SK-N-SH (cell line): Measurements from ENCODE around the gene PIK3IP1. TPM values are rescaled to one million over a fixed set of nuclear protein-coding genes. Genes with fewer than 3 reads are reported as not detected.

ENCODE experiments used
- CTCF ChIA-PET: fragments of 300-600, 350-600 bp; formaldehyde crosslinking; extraction: SDS; loops from one replicate; lab custom pipeline; 2021; lab: Yijun Ruan, JAX
- POLR2A ChIA-PET: fragments of 350-600 bp; sonication (Branson Sonifier 250); formaldehyde crosslinking; extraction: SDS; loops from one replicate; lab custom pipeline; 2020; ENCODE audit warnings: antibody characterized with exemption, inconsistent platforms; lab: Yijun Ruan, JAX
- DNase-seq: peaks from one replicate; pipeline ENCODE4 v3.0.0; 2012
- H2AFZ ChIP-seq: fragments of 200-600 bp; sonication (generic); 2 replicates; pipeline ENCODE4 v1.8.1; 2016; ENCODE audit warnings: antibody characterized with exemption, mild to moderate bottlenecking, low read depth
- H3F3A ChIP-seq: fragments of 200-600 bp; sonication (generic); replicated peaks from 2 replicates; pipeline ENCODE3; 2016; ENCODE audit warnings: antibody characterized with exemption, mild to moderate bottlenecking; ENCODE audit not compliant: insufficient read depth
- H3K27ac ChIP-seq, 2 experiments: fragments of 200-500 bp in 1 of 2; fragments of 200-600 bp in 1 of 2; sonication (Bioruptor generic) in 1 of 2; sonication (generic), shearing (Covaris generic) in 1 of 2; 2 replicates each; pipeline versions ENCODE4 v1.5.1 to v1.6.1; 2014 to 2016; ENCODE audit warnings: low read depth in 2 of 2, inconsistent platforms in 1 of 2, low read length in 1 of 2, mild to moderate bottlenecking in 1 of 2, mixed read lengths in 1 of 2
- H3K27me3 ChIP-seq: fragments of 200-600 bp; sonication (generic), shearing (Covaris generic); 2 replicates; pipeline ENCODE4 v1.6.1; 2016; ENCODE audit warnings: mixed run types; ENCODE audit not compliant: insufficient read depth
- H3K36me3 ChIP-seq, 2 experiments: fragments of 200-500 bp in 1 of 2; fragments of 200-600 bp in 1 of 2; sonication (Bioruptor generic) in 1 of 2; sonication (generic) in 1 of 2; replicated peaks in 1 of 2; 2 replicates each; pipeline versions ENCODE3 to v1.5.1; 2014 to 2016; ENCODE audit warnings: low read length in 1 of 2, mild to moderate bottlenecking in 1 of 2; ENCODE audit not compliant: insufficient read depth in 2 of 2, control insufficient read depth in 1 of 2
- H3K4me1 ChIP-seq, 2 experiments: fragments of 200-500 bp in 1 of 2; fragments of 200-600 bp in 1 of 2; sonication (Bioruptor generic) in 1 of 2; sonication (generic), shearing (Covaris generic) in 1 of 2; 2 replicates each; pipeline versions ENCODE4 v1.5.1 to v1.6.1; 2014 to 2016; ENCODE audit warnings: low read depth in 1 of 2, low read length in 1 of 2, mixed run types in 1 of 2; ENCODE audit not compliant: insufficient read depth in 2 of 2, control insufficient read depth in 1 of 2
- H3K4me2 ChIP-seq: fragments of 200-600 bp; sonication (generic), shearing (Covaris generic); 2 replicates; pipeline ENCODE4 v1.6.1; 2017; ENCODE audit warnings: mixed run types
- H3K4me3 ChIP-seq, 2 experiments: fragments of 200-500 bp in 1 of 2; fragments of 200-600 bp in 1 of 2; sonication (Bioruptor generic) in 1 of 2; sonication (generic), shearing (Covaris generic) in 1 of 2; 2 replicates each; pipeline versions ENCODE4 v1.5.1 to v1.8.1; 2014 to 2016; ENCODE audit warnings: low read depth in 2 of 2, inconsistent platforms in 1 of 2, low read length in 1 of 2, mild to moderate bottlenecking in 1 of 2, mixed read lengths in 1 of 2, moderate library complexity in 1 of 2
- H3K79me2 ChIP-seq: fragments of 200-600 bp; sonication (generic); 2 replicates; pipeline ENCODE4 v1.8.1; 2017; ENCODE audit warnings: mild to moderate bottlenecking; ENCODE audit not compliant: insufficient read depth
- H3K9ac ChIP-seq: fragments of 200-600 bp; sonication (generic); 2 replicates; pipeline ENCODE4 v1.6.1; 2017; ENCODE audit warnings: mixed run types
- H3K9me2 ChIP-seq: fragments of 200-600 bp; sonication (generic); 2 replicates; pipeline ENCODE4 v1.6.1; 2017; ENCODE audit warnings: mixed run types
- H3K9me3 ChIP-seq: fragments of 200-600 bp; sonication (generic); 2 replicates; pipeline ENCODE4 v1.6.1; 2017; ENCODE audit warnings: mixed run types, mild to moderate bottlenecking, moderate library complexity
- H4K20me1 ChIP-seq: fragments of 200-600 bp; sonication (generic); 2 replicates; pipeline ENCODE4 v1.6.1; 2017; ENCODE audit warnings: mild to moderate bottlenecking, mixed run types; ENCODE audit not compliant: insufficient read depth
- EP300 ChIP-seq, 2 experiments: IDR thresholded peaks; 2 replicates each; pipeline versions ENCODE4 v1.4.0 to v1.6.1; 2012; ENCODE audit warnings: borderline replicate concordance in 1 of 2, low read depth in 1 of 2, low read length in 1 of 2
- FOSL2 ChIP-seq: IDR thresholded peaks from 2 replicates; pipeline ENCODE4 v1.4.0; 2012; ENCODE audit warnings: low read depth, mild to moderate bottlenecking, moderate library complexity, borderline replicate concordance
- FOXJ3 ChIP-seq: sonication (generic); formaldehyde crosslinking; IDR thresholded peaks from 2 replicates; pipeline ENCODE4 v1.5.1; 2020; ENCODE audit warnings: mild to moderate bottlenecking, missing genetic modification reagents
- GATA2 ChIP-seq: sonication (generic); formaldehyde crosslinking; IDR thresholded peaks from 2 replicates; pipeline ENCODE4 v1.5.0; 2020; ENCODE audit warnings: mild to moderate bottlenecking, missing genetic modification reagents
- IRF3 ChIP-seq: fragments of 150-350 bp; IDR thresholded peaks from 2 replicates; pipeline ENCODE4 v1.6.1; 2016; ENCODE audit warnings: mild to moderate bottlenecking, low read depth, low read length
- MAX ChIP-seq: IDR thresholded peaks from 2 replicates; pipeline ENCODE4 v1.4.0; 2012; ENCODE audit warnings: low read depth
- NFIC ChIP-seq: IDR thresholded peaks from 2 replicates; pipeline ENCODE4 v1.4.0; 2012; ENCODE audit warnings: borderline replicate concordance
- NRF1 ChIP-seq: IDR thresholded peaks from 2 replicates; pipeline ENCODE4 v1.6.1; 2012; ENCODE audit warnings: low read depth, mild to moderate bottlenecking, low read length
- POLR2AphosphoS5 ChIP-seq: IDR thresholded peaks from 2 replicates; pipeline ENCODE4 v1.6.1; 2012; ENCODE audit warnings: low read depth, low read length
- SMC3 ChIP-seq: IDR thresholded peaks from 2 replicates; pipeline ENCODE4 v1.6.1; 2012; ENCODE audit warnings: low read depth, low read length, improper control_type of control experiment
- WGBS: methylation state at CpG from one replicate; pipeline ENCODE4 v1.1.6; 2017; ENCODE audit warnings: low lambda C conversion rate; 5-methylcytosine and 5-hydroxymethylcytosine counted together
- polyA plus RNA-seq, 3 experiments: library from polyadenylated mRNA; depleted of rRNA; stranded (reverse); fragments of >200 nt; gene quantifications; 2 replicates each; pipeline ENCODE4 v1.2.3, GENCODE V29; 2012
- TF ChIP-seq, protein P1 (sequence below): fragments of 200-600 bp; sonication (generic); IDR thresholded peaks from 2 replicates; pipeline ENCODE4 v1.6.1; 2017; ENCODE audit warnings: antibody characterized with exemption, mild to moderate bottlenecking, moderate library complexity
- TF ChIP-seq, protein P2 (sequence below): fragments of 150-350 bp; IDR thresholded peaks from 2 replicates; pipeline ENCODE4 v1.6.1; 2017; ENCODE audit warnings: antibody characterized with exemption, low read length, low read depth, borderline replicate concordance

PIK3IP1 gene
- polyA plus RNA-seq, 1 of the 3 experiments (the other 2 are of a cell fraction), result 8.6 TPM

- no peaks in the 10 kb centered on the region for H3K9me3 ChIP-seq
- no peaks in the 10 kb centered on the region for H3K27me3 ChIP-seq
- WGBS, result 64% methylated on average over 3 of the region's 3 CpGs
- POLR2A ChIA-PET, result no interaction called here
- peaks cover 21% of the 10 kb centered on the region for H3F3A ChIP-seq
- H3K36me3 ChIP-seq, result peaks cover 9 to 38% of the 10 kb centered on the region in 2 experiments
- H3K9me2 ChIP-seq, result no peaks in the 10 kb centered on the region
- no peak for TF ChIP-seq FOXJ3 (CRISPR knock-in tag)
- TF ChIP-seq IRF3, result no peak
- no peak for TF ChIP-seq POLR2AphosphoS5
- no peak for TF ChIP-seq NFIC
- TF ChIP-seq, all 33 proteins: peak for 0
- no peak overlapping the region for H2AFZ ChIP-seq
- CTCF ChIA-PET, result interaction anchor here (4.1 kb wide), 1 partner anchor 11 kb away, joined by 27 read pairs; no protein-coding TSS in a partner anchor
- no peaks in the 10 kb centered on the region for H3K79me2 ChIP-seq
- no peak overlapping the region for H3K4me3 ChIP-seq
- no peak for DNase-seq
- no peak overlapping the region for H3K4me2 ChIP-seq
- no peak overlapping the region; a peak in 1 of 4 replicates for H3K27ac ChIP-seq
- peaks cover 0 to 6% of the 10 kb centered on the region in 2 experiments; a peak in 1 of 4 replicates for H3K4me1 ChIP-seq
- H4K20me1 ChIP-seq, result no peaks in the 10 kb centered on the region
- no peak overlapping the region for H3K9ac ChIP-seq
Measured at GRCh38 chr22:31284281-31285155, 7.8 kb downstream of the PIK3IP1 start.

DNA sequence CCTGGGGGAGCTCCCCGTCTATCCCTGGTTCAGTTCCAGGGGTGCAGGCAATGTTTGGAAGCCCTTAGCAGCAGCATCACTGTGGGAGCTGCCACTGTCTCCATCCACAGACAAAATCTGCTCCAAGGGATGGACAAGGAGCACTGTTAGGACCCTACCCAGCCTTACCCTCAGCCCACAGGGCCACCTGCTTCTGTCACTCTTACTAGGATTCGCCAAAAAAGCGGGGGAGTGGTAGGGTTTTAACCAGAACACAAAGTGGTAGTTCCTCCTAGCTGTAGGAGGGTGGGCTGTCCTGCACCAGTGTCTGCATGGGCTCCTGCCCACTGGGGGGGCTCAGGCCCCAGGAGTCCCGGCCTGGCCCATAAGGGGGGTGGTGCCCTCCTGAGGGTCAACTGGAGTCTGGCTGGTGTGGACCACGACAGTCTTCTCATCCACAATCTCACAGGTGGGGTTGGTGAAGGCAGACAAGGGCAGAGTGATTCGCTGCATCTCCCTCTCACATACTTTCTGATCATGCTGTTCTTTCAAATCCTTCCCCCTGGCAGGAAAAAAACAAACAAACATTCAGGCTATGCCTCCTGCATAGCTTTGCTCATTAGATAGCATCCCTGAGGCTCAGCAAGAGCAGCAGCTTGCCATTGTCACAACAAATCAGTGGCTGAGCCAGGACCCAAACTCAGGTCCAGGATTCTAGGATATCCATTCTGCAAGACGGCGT is 9.4 kb downstream of the PIK3IP1 start:
- no peaks in the 10 kb centered on the region for H3K27me3 ChIP-seq
- no peaks in the 10 kb centered on the region for H3K9me3 ChIP-seq
- ChIA-PET CTCF (interaction anchor here (2.0 to 4.1 kb wide), 3 partner anchors 10 to 71 kb away, joined by 19 to 27 read pairs (median 19); partner anchors contain the start of gene LIMK2), POLR2A (interaction anchor here (0.6 kb wide), 1 partner anchor 75 kb away, joined by 5 read pairs; no protein-coding TSS in a partner anchor)
- no peaks in the 10 kb centered on the region for H4K20me1 ChIP-seq
- no peak for DNase-seq
- no peak overlapping the region for H3K4me3 ChIP-seq
- H3K4me1 ChIP-seq, result peaks cover 0 to 2% of the 10 kb centered on the region in 2 experiments; a peak in 1 of 4 replicates
- no peak overlapping the region for H2AFZ ChIP-seq
- WGBS, result 70% methylated on average over 8 of the region's 8 CpGs
- peaks cover 11 to 50% of the 10 kb centered on the region in 2 experiments for H3K36me3 ChIP-seq
- no peaks in the 10 kb centered on the region for H3K79me2 ChIP-seq
- H3F3A ChIP-seq, result peaks cover 27% of the 10 kb centered on the region
- TF ChIP-seq, protein P1, sequence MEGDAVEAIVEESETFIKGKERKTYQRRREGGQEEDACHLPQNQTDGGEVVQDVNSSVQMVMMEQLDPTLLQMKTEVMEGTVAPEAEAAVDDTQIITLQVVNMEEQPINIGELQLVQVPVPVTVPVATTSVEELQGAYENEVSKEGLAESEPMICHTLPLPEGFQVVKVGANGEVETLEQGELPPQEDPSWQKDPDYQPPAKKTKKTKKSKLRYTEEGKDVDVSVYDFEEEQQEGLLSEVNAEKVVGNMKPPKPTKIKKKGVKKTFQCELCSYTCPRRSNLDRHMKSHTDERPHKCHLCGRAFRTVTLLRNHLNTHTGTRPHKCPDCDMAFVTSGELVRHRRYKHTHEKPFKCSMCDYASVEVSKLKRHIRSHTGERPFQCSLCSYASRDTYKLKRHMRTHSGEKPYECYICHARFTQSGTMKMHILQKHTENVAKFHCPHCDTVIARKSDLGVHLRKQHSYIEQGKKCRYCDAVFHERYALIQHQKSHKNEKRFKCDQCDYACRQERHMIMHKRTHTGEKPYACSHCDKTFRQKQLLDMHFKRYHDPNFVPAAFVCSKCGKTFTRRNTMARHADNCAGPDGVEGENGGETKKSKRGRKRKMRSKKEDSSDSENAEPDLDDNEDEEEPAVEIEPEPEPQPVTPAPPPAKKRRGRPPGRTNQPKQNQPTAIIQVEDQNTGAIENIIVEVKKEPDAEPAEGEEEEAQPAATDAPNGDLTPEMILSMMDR, result no peak
- no peak for TF ChIP-seq MAX
- no peak for TF ChIP-seq SMC3
- TF ChIP-seq, protein P2, sequence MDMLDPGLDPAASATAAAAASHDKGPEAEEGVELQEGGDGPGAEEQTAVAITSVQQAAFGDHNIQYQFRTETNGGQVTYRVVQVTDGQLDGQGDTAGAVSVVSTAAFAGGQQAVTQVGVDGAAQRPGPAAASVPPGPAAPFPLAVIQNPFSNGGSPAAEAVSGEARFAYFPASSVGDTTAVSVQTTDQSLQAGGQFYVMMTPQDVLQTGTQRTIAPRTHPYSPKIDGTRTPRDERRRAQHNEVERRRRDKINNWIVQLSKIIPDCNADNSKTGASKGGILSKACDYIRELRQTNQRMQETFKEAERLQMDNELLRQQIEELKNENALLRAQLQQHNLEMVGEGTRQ, result no peak
- no peak for TF ChIP-seq FOSL2
- TF ChIP-seq GATA2, result no peak
- TF ChIP-seq NRF1, result no peak
- no peak for TF ChIP-seq EP300 (IDR thresholded peaks at IDR 0.05; ENCODE audit: borderline replicate concordance in 1 of 2, low read depth in 1 of 2, low read length in 1 of 2)
- no peak overlapping the region for H3K4me2 ChIP-seq
- H3K9ac ChIP-seq, result no peak overlapping the region
- no peak overlapping the region for H3K27ac ChIP-seq
- no peaks in the 10 kb centered on the region for H3K9me2 ChIP-seq
